ENCODE measurements around the gene SCUBE1.
A peak's percentile ranks its signal among the peaks of the same experiment; 100 is the strongest.

The SCUBE1 gene

GRCh38 chr22:43302531-43303041 is 40.6 kb downstream of the SCUBE1 start:
- Histone ChIP-seq H3K9me3 (no peaks in the 10 kb centered on the region), H3K4me3 (ENCODE audit: low read depth, low read length) (no peak overlapping the region), H3K36me3 (no peaks in the 10 kb centered on the region; the same call in 1 of the 2 replicates), H3K27me3 (no peaks in the 10 kb centered on the region), H3K4me1 (peaks cover 34% of the 10 kb centered on the region)
- DNase-seq: peak; percentile 50
- no peak for TF ChIP-seq CTCF (IDR thresholded peaks at IDR 0.05; ENCODE audit: low read depth, low read length)

- no peak for DNase-seq
- Histone ChIP-seq H3K9me3 (no peaks in the 10 kb centered on the region), H3K27me3 (no peaks in the 10 kb centered on the region), H3K36me3 (no peaks in the 10 kb centered on the region; the same call in 1 of the 2 replicates), H3K4me1 (peaks cover 40% of the 10 kb centered on the region), H3K4me3 (ENCODE audit: low read depth, low read length) (no peak overlapping the region)
- TF ChIP-seq CTCF (IDR thresholded peaks at IDR 0.05; ENCODE audit: low read depth, low read length): no peak
Measured at GRCh38 chr22:43301866-43302265, 41.3 kb downstream of the SCUBE1 start.

- no peak for DNase-seq
- Histone ChIP-seq H3K9me3 (no peaks in the 10 kb centered on the region), H3K4me1 (peaks cover 45% of the 10 kb centered on the region), H3K36me3 (no peaks in the 10 kb centered on the region; the same call in 1 of the 2 replicates), H3K27me3 (no peaks in the 10 kb centered on the region), H3K4me3 (ENCODE audit: low read depth, low read length) (no peak overlapping the region)
- TF ChIP-seq CTCF (IDR thresholded peaks at IDR 0.05; ENCODE audit: low read depth, low read length): no peak
Measured at GRCh38 chr22:43300891-43301676, 42.1 kb downstream of the SCUBE1 start.

- Histone ChIP-seq H3K36me3 (no peaks in the 10 kb centered on the region; the same call in 1 of the 2 replicates), H3K4me1 (peaks cover 54% of the 10 kb centered on the region), H3K27me3 (no peaks in the 10 kb centered on the region), H3K4me3 (ENCODE audit: low read depth, low read length) (no peak overlapping the region), H3K9me3 (no peaks in the 10 kb centered on the region)
- no peak for TF ChIP-seq CTCF (IDR thresholded peaks at IDR 0.05; ENCODE audit: low read depth, low read length)
- DNase-seq: no peak
Measured at GRCh38 chr22:43299736-43300135, 43.4 kb downstream of the SCUBE1 start.

GRCh38 chr22:43298062-43298801 is 44.9 kb downstream of the SCUBE1 start:
- Histone ChIP-seq H3K27me3 (no peaks in the 10 kb centered on the region), H3K9me3 (no peaks in the 10 kb centered on the region), H3K36me3 (no peaks in the 10 kb centered on the region; the same call in 1 of the 2 replicates), H3K4me3 (ENCODE audit: low read depth, low read length) (no peak overlapping the region), H3K4me1 (peaks cover 66% of the 10 kb centered on the region)
- DNase-seq: peak; percentile 86
- TF ChIP-seq CTCF (IDR thresholded peaks at IDR 0.05; ENCODE audit: low read depth, low read length): peak; percentile 39

All from BE2C (cell line).